Coronary artery (tissue), 2 donors: ENCODE data around the gene VSX1.

Experiments
- DNase-seq: peaks from one replicate; pipeline ENCODE4 v3.0.0-alpha.2; 2017; ENCODE audit warnings: low spot score
- H3K27ac ChIP-seq, 2 donors: fragments of 200-600 bp; sonication (generic); one replicate each; pipeline ENCODE4 v1.5.1; 2016 to 2019
- H3K4me3 ChIP-seq: fragments of 200-600 bp; sonication (generic); 2 replicates; pipeline ENCODE4 v1.5.1; 2016; ENCODE audit warnings: mild to moderate bottlenecking, moderate library complexity
- CTCF ChIP-seq: fragments of 200-600 bp; sonication (generic); IDR thresholded peaks from one replicate; pipeline ENCODE4 v1.5.1; 2019; ENCODE audit warnings: antibody characterized with exemption

VSX1 gene

GRCh38 chr20:25053255-25054031, 28.5 kb downstream of the VSX1 start:
- peak; percentile 75 for DNase-seq
- Histone ChIP-seq H3K4me3 (peak overlapping the region; percentile 20), H3K27ac (peak overlapping the region; percentile 93 to 96)
- no peak for TF ChIP-seq CTCF

- TF ChIP-seq CTCF = no peak
- peak overlapping the region; percentile 42 for H3K4me3 ChIP-seq
- peak; percentile 82 for DNase-seq
- peak overlapping the region; percentile 93 to 96 for H3K27ac ChIP-seq
These were observed 29.4 kb downstream of the VSX1 start for GRCh38 chr20:25052255-25053194.

- H3K27ac ChIP-seq = peak overlapping the region; percentile 93 to 96
- no peak overlapping the region for H3K4me3 ChIP-seq
- no peak for TF ChIP-seq CTCF
- peak; percentile 55 for DNase-seq
These were observed 30.4 kb downstream of the VSX1 start for GRCh38 chr20:25051386-25052155.

GRCh38 chr20:25050501-25051350, 31.2 kb downstream of the VSX1 start:
- no peak for TF ChIP-seq CTCF
- H3K27ac ChIP-seq = peak overlapping the region; percentile 33 to 54
- H3K4me3 ChIP-seq = peak overlapping the region; percentile 52
- DNase-seq = peak; percentile 69

GRCh38 chr20:25050082-25050481, 31.9 kb downstream of the VSX1 start:
- peak; percentile 65 for DNase-seq
- no peak for TF ChIP-seq CTCF
- Histone ChIP-seq H3K4me3 (peak overlapping the region; percentile 52), H3K27ac (peak overlapping the region; percentile 33 to 54)
